Astrocyte of the spinal cord (primary cell): Measurements from ENCODE around the gene PNPLA1.

ENCODE experiments used
- DNase-seq: peaks from one replicate; pipeline ENCODE4 v3.0.0; 2011; ENCODE audit warnings: low read depth, low spot score
- H3K4me3 ChIP-seq: 2 replicates; pipeline ENCODE4 v1.5.1; 2011; ENCODE audit warnings: low read depth, mild to moderate bottlenecking, low read length, moderate library complexity
- CTCF ChIP-seq: IDR thresholded peaks from 2 replicates; pipeline ENCODE4 v1.5.1; 2012; ENCODE audit warnings: low read depth, mild to moderate bottlenecking, low read length, inconsistent platforms
- in situ Hi-C: cut with HindIII; loops from 2 replicates; pipeline ENCODE4 v1.10.0; 2017; ENCODE audit warnings: low sequenced_read_pairs

The PNPLA1 gene

GRCh38 chr6:36269834-36270705 lies at the start of gene PNPLA1:
PNPLA1 (plus strand) TSS chr6:36270060; CDS start chr6:36270460, 400 bp downstream.
- no peak within 1 kb of the TSS for H3K4me3 ChIP-seq
- DNase-seq, result no peak
- TF ChIP-seq CTCF, result no peak
- in situ Hi-C loops, result no loop called here

DNA sequence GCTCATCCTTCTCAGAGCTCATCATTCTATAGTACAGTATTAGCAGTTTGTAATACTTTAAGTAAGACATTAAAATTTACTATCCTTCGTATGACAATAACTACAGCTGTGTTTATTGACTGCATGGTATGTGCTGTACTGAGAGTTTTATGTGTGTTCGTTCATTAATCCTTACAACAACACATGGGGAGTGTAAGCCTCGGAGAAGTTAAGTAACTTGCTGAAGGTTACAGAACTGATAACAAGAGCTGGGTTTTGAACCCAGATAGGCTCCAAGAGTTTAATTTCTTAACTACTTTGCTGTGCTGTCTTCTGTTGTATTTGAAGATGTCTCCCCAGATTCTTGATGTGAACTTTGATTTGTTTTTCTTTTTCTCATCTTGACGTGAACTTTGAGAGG lies 49.6 kb upstream of the PNPLA1 start:
- in situ Hi-C loops, result no loop called here
- TF ChIP-seq CTCF, result no peak
- H3K4me3 ChIP-seq, result no peak overlapping the region
- no peak for DNase-seq

DNA sequence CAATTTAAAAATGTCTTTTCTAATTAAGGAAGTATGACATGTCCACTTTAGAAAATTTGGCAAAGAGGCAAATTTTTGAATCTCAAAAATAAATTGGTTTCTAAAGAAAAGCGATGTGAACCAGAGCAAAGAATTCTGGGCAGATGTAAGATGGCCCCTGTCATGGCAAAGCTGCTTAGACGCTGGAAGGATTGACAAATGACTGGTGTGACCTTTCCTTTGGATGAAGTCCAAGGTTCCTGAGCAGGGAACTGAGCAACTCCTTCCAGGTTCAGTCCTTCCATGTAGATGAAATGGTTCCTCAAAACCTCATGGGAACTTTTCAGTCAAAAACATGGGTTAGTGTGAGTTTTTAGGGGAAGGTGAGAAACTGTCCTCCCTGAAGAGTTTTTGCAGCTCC lies 48.2 kb upstream of the PNPLA1 start:
- no peak for TF ChIP-seq CTCF
- in situ Hi-C loops, result no loop called here

DNA sequence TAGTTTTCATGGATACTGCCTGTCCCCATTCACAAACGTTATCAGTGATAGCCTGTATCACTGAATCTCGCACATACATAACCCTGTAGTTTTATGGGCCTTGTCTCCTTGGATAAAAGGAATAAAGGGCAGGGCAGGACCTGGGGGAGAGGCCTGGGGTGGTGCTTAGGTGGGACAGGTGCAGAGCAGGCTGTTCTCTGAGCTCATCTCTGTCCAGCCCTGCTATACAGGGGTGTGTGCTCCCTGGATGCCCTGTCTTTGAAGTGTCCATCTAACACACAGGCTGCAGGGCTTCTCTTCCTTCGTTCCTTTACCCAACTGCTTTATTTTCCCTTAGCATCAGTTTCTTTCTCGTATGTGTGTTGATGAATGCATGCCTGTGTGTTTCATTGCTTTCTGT lies 46.9 kb upstream of the PNPLA1 start:
- DNase-seq, result no peak
- TF ChIP-seq CTCF, result no peak
- in situ Hi-C loops, result no loop called here
- no peak overlapping the region for H3K4me3 ChIP-seq

More for the DNA sequence above, 48.2 kb upstream of the PNPLA1 start:
- no peak overlapping the region for H3K4me3 ChIP-seq
- no peak for DNase-seq

DNA sequence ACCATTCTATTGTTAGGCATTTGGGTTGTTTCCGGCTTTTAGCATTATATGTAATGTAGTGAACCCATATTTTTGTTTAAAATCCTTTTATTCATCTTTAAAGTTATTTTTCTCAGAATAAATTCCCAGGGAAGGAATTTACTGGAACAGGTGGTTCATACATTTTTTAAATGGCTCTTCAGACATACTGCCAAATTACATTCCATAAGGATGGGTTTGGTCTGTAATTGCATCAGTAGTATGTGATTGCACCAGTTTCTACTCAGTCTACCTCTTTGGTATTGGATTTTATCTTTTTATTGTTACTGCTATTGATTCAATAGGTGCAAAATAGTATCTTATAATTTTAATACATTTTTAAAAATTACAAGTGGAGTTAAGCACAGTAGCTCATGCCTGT lies 46.2 kb upstream of the PNPLA1 start:
- TF ChIP-seq CTCF, result no peak
- no peak overlapping the region for H3K4me3 ChIP-seq
- DNase-seq, result no peak
- in situ Hi-C loops, result no loop called here

DNA sequence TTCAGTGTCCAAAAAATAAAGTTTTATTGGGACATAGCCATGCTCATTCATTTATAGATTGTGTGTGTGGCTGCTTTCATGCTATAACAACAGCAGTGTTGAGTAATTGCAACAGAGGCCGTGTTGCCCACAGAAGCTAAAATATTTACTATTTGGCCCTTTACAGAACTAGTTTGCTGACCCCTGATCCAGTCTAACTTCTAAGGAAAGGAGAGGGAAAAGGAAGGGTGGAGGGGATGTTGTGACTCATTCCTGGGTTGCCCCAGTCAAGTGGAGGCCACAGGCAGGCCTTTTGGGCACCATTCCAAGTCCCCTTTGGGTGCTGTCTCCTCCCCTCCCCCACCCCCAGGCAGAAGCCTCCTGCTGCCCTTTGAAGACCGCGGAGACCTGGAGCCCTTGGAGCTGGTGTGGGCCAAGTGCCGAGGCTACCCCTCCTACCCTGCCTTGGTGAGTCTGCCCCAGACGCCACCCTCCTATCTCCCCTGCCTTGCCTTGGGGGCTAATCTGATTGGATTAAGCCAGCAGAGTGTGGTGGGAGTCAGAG lies 44.9 kb upstream of the PNPLA1 start:
- in situ Hi-C loops, result no loop called here
- DNase-seq, result no peak
- TF ChIP-seq CTCF, result no peak
- no peak overlapping the region for H3K4me3 ChIP-seq
